HG02571 (cell line): Measurements from ENCODE around the gene MPEG1.

Experiments
- ATAC-seq: cut with Tn5 transposase; IDR thresholded peaks from one replicate; pipeline ENCODE4 v1.9.1; 2021; ENCODE audit warnings: mild to moderate bottlenecking, moderate library complexity; ENCODE audit not compliant: unreplicated experiment

Gene MPEG1

DNA sequence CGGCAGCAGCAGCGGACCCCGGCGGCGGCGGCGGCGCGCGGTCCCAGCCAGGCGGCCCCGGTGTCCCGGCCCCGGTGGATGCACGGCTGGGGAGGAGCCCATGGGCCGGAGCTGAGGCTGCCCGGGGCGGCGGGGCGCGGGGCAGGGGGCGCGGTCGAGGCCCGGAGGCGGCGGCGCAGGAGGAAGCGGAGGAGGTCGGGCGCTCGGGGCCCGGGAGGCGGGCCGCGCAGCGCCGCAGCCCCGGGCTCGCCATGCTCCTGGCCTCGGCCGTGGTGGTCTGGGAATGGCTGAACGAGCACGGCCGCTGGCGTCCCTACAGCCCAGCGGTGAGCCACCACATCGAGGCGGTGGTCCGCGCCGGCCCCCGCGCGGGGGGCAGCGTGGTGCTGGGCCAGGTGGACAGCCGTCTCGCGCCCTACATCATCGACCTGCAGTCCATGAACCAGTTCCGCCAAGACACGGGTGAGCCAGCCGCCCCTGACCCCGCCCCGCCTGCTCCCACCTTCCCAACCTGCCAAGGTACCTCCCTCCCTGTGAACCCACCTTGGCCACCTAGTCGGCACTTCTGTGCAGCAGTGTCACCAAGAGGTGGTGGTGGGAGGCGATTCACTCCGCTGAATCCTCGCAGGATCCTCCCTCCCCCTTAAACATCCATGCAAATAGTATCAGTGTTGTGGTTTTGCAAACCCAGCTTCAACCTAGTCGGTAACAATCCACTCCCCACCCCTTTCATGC, 40.2 kb downstream of the MPEG1 start:
- peak; percentile 29 for ATAC-seq

DNA sequence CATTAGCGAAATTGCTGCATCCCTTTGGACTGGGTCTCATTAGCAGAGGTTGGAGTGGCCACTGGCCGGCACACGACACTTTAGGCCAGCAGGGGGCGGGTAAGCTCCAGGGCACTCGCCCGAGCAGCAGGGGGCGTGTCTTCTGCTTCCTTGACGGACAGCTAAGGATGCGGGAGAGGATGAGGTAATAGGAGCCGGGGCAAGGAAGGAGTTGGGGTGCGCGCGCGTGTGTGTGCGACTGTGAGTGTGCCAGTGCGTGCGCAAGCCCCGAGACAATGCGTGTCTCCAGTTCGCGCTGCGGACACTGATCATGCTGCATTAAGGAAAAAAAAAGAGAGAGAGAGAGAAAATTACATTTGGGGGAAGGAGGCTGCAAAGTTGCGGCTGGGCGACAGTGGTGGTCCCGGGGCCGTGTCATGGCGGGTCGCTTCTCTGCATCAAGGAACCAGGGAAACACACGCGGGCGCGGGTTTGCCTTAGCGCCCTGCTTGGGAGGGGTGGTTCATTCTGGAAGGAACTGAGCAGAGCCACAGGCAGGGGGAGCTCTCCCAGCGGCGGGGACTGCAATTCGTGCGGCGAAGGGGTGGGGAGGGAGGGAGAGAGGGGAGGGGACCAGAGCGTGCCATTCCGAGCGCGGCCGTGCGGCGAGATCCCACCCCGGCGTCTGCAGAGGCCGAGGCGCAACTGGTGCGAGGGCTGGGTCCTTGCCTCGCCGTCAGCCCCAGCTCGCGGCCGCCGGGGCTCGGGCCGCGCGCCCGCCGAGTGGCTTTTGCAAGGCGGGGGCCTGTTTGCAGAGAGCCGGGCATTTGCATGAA, 41.0 kb downstream of the MPEG1 start, which contains the start of gene DTX4:
Gene DTX4 (plus strand): TSS at position 625 of the 815 bp plus-strand sequence. CDS start 464 bp downstream, outside the sequence.
- peak; percentile 78 for ATAC-seq

DNA sequence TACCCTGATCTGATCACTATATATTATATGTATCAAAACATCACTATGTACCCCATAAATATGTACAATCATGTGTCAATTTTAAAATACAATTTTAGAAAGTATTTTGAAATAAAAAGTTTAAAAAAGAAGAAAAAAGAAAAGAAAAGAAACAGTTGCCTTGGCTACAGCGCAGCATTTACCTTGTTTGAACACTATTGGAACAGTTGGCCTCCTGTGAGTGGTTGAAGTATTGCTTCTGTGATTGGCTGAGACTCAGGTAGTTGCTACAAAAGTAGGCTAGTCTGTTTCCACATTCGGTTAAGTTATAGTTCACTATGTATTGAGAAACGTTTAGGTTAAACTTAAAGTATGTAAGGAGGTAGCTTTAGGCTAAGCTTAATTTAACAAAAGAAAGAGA, 48.7 kb downstream of the MPEG1 start:
- no peak for ATAC-seq
